Osteoblast (primary cell): ENCODE measurements around the gene EFHC1. TPM values are rescaled to one million over a fixed set of nuclear protein-coding genes. Genes with fewer than 3 reads are reported as not detected.

Source experiments
- DNase-seq: peaks from one replicate; pipeline ENCODE4 v3.0.0; 2011; ENCODE audit warnings: low spot score, mixed read lengths; ENCODE audit not compliant: insufficient read length; ENCODE audit errors: missing footprints
- H2AFZ ChIP-seq: 2 replicates; pipeline ENCODE4 v1.6.0; 2011; ENCODE audit warnings: mild to moderate bottlenecking, low read length
- H3K27ac ChIP-seq: 2 replicates; pipeline ENCODE4 v1.5.1; 2011; ENCODE audit warnings: mild to moderate bottlenecking, low read depth, low read length, moderate library complexity
- H3K27me3 ChIP-seq: 2 replicates; pipeline ENCODE4 v1.6.0; 2012; ENCODE audit warnings: mild to moderate bottlenecking, control low read depth, inconsistent platforms, low read length, moderate library complexity; ENCODE audit not compliant: insufficient read depth
- H3K36me3 ChIP-seq: 2 replicates; pipeline ENCODE4 v1.5.1; 2011; ENCODE audit warnings: mild to moderate bottlenecking, low read length, control low read depth, moderate library complexity; ENCODE audit not compliant: insufficient read depth
- H3K4me1 ChIP-seq: 2 replicates; pipeline ENCODE4 v1.5.1; 2011; ENCODE audit warnings: mild to moderate bottlenecking, low read length, control low read depth, moderate library complexity; ENCODE audit not compliant: insufficient read depth
- H3K4me2 ChIP-seq: 2 replicates; pipeline ENCODE4 v1.6.0; 2011; ENCODE audit warnings: mild to moderate bottlenecking, low read length; ENCODE audit not compliant: insufficient read depth
- H3K4me3 ChIP-seq: fragments of 200-600 bp; sonication (generic); 3 replicates; pipeline ENCODE4 v1.5.1; 2012; ENCODE audit warnings: mild to moderate bottlenecking, low read length, inconsistent platforms; ENCODE audit not compliant: insufficient read depth
- H3K79me2 ChIP-seq: 2 replicates; pipeline ENCODE4 v1.6.0; 2012; ENCODE audit warnings: mild to moderate bottlenecking, low read length, control low read depth, inconsistent platforms; ENCODE audit not compliant: insufficient read depth
- H3K9me3 ChIP-seq: 2 replicates; pipeline ENCODE4 v1.5.1; 2011; ENCODE audit warnings: low read depth, low read length, control low read depth
- H4K20me1 ChIP-seq: 2 replicates; pipeline ENCODE4 v1.6.0; 2012; ENCODE audit warnings: mild to moderate bottlenecking, low read length, control low read depth; ENCODE audit not compliant: insufficient read depth
- CTCF ChIP-seq: IDR thresholded peaks from 2 replicates; pipeline ENCODE4 v1.5.1; 2011; ENCODE audit warnings: mild to moderate bottlenecking, low read depth, low read length, moderate library complexity; ENCODE audit errors: extremely low read depth
- total RNA-seq: library from RNA; depleted of rRNA; stranded (reverse); fragments of >200 nt; gene quantifications from 2 replicates; pipeline ENCODE4 v1.2.3, GENCODE V29; 2012

EFHC1 gene
- total RNA-seq, 1 donor: 31.1 TPM

GRCh38 chr6:52514514-52514913, 94.4 kb downstream of the EFHC1 start:
- Histone ChIP-seq H4K20me1 (no peaks in the 10 kb centered on the region), H3K4me3 (no peak overlapping the region), H3K27me3 (no peaks in the 10 kb centered on the region), H3K4me1 (peaks cover 99% of the 10 kb centered on the region), H3K27ac (peak overlapping the region; percentile 94), H3K4me2 (no peak overlapping the region), H2AFZ (no peak overlapping the region), H3K79me2 (peaks cover 50% of the 10 kb centered on the region), H3K36me3 (peaks cover 80% of the 10 kb centered on the region), H3K9me3 (no peaks in the 10 kb centered on the region)
- no peak for TF ChIP-seq CTCF
- no peak for DNase-seq

- Histone ChIP-seq H3K36me3 (peaks cover 84% of the 10 kb centered on the region), H3K4me2 (no peak overlapping the region), H3K79me2 (peaks cover 58% of the 10 kb centered on the region), H3K9me3 (no peaks in the 10 kb centered on the region), H3K27ac (peak overlapping the region; percentile 94), H4K20me1 (no peaks in the 10 kb centered on the region), H3K4me3 (no peak overlapping the region), H2AFZ (no peak overlapping the region), H3K27me3 (no peaks in the 10 kb centered on the region), H3K4me1 (peaks cover 100% of the 10 kb centered on the region)
- DNase-seq: no peak
- TF ChIP-seq CTCF: no peak
Measured at GRCh38 chr6:52515219-52515960, 95.2 kb downstream of the EFHC1 start.

GRCh38 chr6:52516269-52516668, 96.1 kb downstream of the EFHC1 start:
- H3K9me3 ChIP-seq: no peaks in the 10 kb centered on the region
- no peaks in the 10 kb centered on the region for H3K27me3 ChIP-seq
- no peak overlapping the region for H3K4me2 ChIP-seq
- TF ChIP-seq CTCF: no peak
- H3K36me3 ChIP-seq: peaks cover 80% of the 10 kb centered on the region
- H3K4me1 ChIP-seq: peaks cover 95% of the 10 kb centered on the region
- no peaks in the 10 kb centered on the region for H4K20me1 ChIP-seq
- H3K79me2 ChIP-seq: peaks cover 67% of the 10 kb centered on the region
- H3K27ac ChIP-seq: peak overlapping the region; percentile 97
- no peak overlapping the region for H2AFZ ChIP-seq
- no peak overlapping the region for H3K4me3 ChIP-seq
- no peak for DNase-seq

GRCh38 chr6:52516943-52517342, 96.8 kb downstream of the EFHC1 start:
- no peak for DNase-seq
- H4K20me1 ChIP-seq: no peaks in the 10 kb centered on the region
- no peak for TF ChIP-seq CTCF
- H3K4me1 ChIP-seq: peaks cover 92% of the 10 kb centered on the region
- H2AFZ ChIP-seq: no peak overlapping the region
- H3K27me3 ChIP-seq: no peaks in the 10 kb centered on the region
- no peak overlapping the region for H3K4me3 ChIP-seq
- H3K36me3 ChIP-seq: peaks cover 73% of the 10 kb centered on the region
- no peak overlapping the region for H3K4me2 ChIP-seq
- peaks cover 70% of the 10 kb centered on the region for H3K79me2 ChIP-seq
- H3K27ac ChIP-seq: peak overlapping the region; percentile 97
- H3K9me3 ChIP-seq: no peaks in the 10 kb centered on the region
